ENCODE data around the gene ZNF493. TPM values are rescaled to one million over a fixed set of nuclear protein-coding genes. Genes with fewer than 3 reads are reported as not detected.
A peak's percentile ranks its signal among the peaks of the same experiment; 100 is the strongest.

ZNF493 gene
- total RNA-seq, 3 donors from 2014 or later = 23.0 to 72.2 (median 47.5) TPM

DNA sequence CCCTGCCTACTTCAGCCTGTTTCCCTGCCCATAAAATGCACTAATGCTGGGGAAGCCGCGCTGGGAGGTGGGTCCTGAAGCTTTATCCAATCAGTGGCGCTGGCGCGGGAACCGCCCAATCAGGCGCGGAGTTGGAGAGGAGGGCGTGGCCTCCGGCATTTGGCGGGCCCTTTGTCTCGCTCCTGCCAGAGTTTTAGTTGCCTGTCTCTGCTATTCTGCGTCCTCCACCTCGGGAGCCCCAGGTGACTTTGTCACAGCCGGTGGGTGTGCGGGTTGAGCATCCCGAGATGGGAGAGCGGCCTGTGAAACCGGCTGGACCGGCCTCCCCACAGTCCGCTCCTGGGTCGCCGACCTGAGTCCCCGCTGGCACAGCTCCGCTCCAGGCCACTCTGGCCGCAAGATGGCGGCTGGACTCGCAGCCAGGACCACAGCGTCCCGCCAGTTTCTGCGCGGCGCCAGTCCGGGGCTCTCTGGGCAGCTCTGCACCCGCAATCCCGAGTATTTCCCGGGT, 77.8 kb downstream of the ZNF493 start:
- Histone ChIP-seq H3K36me3 (no peaks in the 10 kb centered on the region), H3K4me1 (no peaks in the 10 kb centered on the region), H3K9me3 (no peaks in the 10 kb centered on the region), H3K4me3 (peak overlapping the region; percentile 43 to 66 (median 56)), H3K27me3 (no peaks in the 10 kb centered on the region), H3K27ac (no peak overlapping the region)
- intact Hi-C loops (cut with DNase I; ENCODE audit: low total_unique reads) = no loop called here
- peak; percentile 77 to 87 for DNase-seq (ENCODE audit: low spot score in 2 of 2)
- TF ChIP-seq, protein P1, sequence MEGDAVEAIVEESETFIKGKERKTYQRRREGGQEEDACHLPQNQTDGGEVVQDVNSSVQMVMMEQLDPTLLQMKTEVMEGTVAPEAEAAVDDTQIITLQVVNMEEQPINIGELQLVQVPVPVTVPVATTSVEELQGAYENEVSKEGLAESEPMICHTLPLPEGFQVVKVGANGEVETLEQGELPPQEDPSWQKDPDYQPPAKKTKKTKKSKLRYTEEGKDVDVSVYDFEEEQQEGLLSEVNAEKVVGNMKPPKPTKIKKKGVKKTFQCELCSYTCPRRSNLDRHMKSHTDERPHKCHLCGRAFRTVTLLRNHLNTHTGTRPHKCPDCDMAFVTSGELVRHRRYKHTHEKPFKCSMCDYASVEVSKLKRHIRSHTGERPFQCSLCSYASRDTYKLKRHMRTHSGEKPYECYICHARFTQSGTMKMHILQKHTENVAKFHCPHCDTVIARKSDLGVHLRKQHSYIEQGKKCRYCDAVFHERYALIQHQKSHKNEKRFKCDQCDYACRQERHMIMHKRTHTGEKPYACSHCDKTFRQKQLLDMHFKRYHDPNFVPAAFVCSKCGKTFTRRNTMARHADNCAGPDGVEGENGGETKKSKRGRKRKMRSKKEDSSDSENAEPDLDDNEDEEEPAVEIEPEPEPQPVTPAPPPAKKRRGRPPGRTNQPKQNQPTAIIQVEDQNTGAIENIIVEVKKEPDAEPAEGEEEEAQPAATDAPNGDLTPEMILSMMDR (IDR thresholded peaks at IDR 0.05) = no peak
- no peak for TF ChIP-seq POLR2A (IDR thresholded peaks at IDR 0.05)
- TF ChIP-seq POLR2AphosphoS5 (IDR thresholded peaks at IDR 0.05) = no peak

Other genes starting within 250 kb of the ZNF493 start
- gene ZNF708, start 67.7 kb upstream of the ZNF493 start, total RNA-seq = 10 to 100 TPM; 13.1 to 29.6 (median 22.6) TPM
- 1 to 10 TPM; 7.8 to 9.5 (median 8.8) TPM for gene ZNF738, start 38.1 kb upstream of the ZNF493 start, total RNA-seq
- 10 to 100 TPM; 12.8 to 35.4 (median 30.5) TPM for gene ZNF429, start 108.5 kb downstream of the ZNF493 start, total RNA-seq

Data from breast epithelium (tissue), 4 donors.